Fibroblast of lung (primary cell): ENCODE results near the gene VPS54. TPM values are rescaled to one million over a fixed set of nuclear protein-coding genes. Genes with fewer than 3 reads are reported as not detected.

Source experiments
- DNase-seq, 2 donors: peaks; one replicate each; pipeline versions ENCODE4 v3.0.0 to v3.0.0-alpha.2; 2010; ENCODE audit warnings: low read depth in 2 of 2
- H2AFZ ChIP-seq: 2 replicates; pipeline ENCODE4 v1.5.1; 2012; ENCODE audit warnings: low read length, control low read depth, inconsistent platforms
- H3K27ac ChIP-seq: 2 replicates; pipeline ENCODE4 v1.5.1; 2011; ENCODE audit warnings: low read length, control low read depth; ENCODE audit not compliant: insufficient read depth
- H3K27me3 ChIP-seq: 2 replicates; pipeline ENCODE4 v1.5.1; 2011; ENCODE audit warnings: mild to moderate bottlenecking, low read length; ENCODE audit not compliant: control insufficient read depth, insufficient read depth
- H3K36me3 ChIP-seq: 2 replicates; pipeline ENCODE4 v1.5.1; 2011; ENCODE audit warnings: low read length; ENCODE audit not compliant: control insufficient read depth, insufficient read depth
- H3K4me1 ChIP-seq: 2 replicates; pipeline ENCODE4 v1.5.1; 2011; ENCODE audit warnings: low read length; ENCODE audit not compliant: control insufficient read depth, insufficient read depth; ENCODE audit errors: extremely low read depth
- H3K4me2 ChIP-seq: 2 replicates; pipeline ENCODE4 v1.5.1; 2011; ENCODE audit warnings: low read length, control low read depth; ENCODE audit not compliant: insufficient read depth; ENCODE audit errors: extremely low read depth
- H3K4me3 ChIP-seq, 4 experiments: fragments of 200-600 bp in 1 of 4; sonication (generic) in 1 of 4; replicated peaks in 1 of 4; 2 replicates each; pipeline ENCODE4 v1.5.1; 2011 to 2016; ENCODE audit warnings: low read length in 4 of 4, low read depth in 3 of 4, mild to moderate bottlenecking in 3 of 4, control low read depth in 2 of 4, inconsistent platforms in 1 of 4, mixed read lengths in 1 of 4; ENCODE audit not compliant: insufficient read depth in 1 of 4; ENCODE audit errors: control extremely low read depth in 1 of 4
- H3K79me2 ChIP-seq: 2 replicates; pipeline ENCODE4 v1.5.1; 2012; ENCODE audit warnings: mild to moderate bottlenecking, low read length, inconsistent platforms; ENCODE audit not compliant: control insufficient read depth, insufficient read depth
- H3K9ac ChIP-seq: 2 replicates; pipeline ENCODE4 v1.5.1; 2011; ENCODE audit warnings: mild to moderate bottlenecking, low read length, control low read depth; ENCODE audit not compliant: insufficient read depth
- H3K9me3 ChIP-seq: 2 replicates; pipeline ENCODE4 v1.5.1; 2012; ENCODE audit warnings: low read depth, low read length; ENCODE audit not compliant: control insufficient read depth, insufficient read depth
- H4K20me1 ChIP-seq: 2 replicates; pipeline ENCODE4 v1.5.1; 2011; ENCODE audit warnings: low read length; ENCODE audit not compliant: control insufficient read depth, insufficient read depth; ENCODE audit errors: extremely low read depth
- CTCF ChIP-seq, 2 donors: IDR thresholded peaks in 1 of 2; conservative IDR thresholded peaks in 1 of 2; 1 replicate in 1 of 2; 2 replicates in 1 of 2; pipeline ENCODE4 v1.5.1; 2011 to 2012; ENCODE audit warnings: low read length in 2 of 2, control low read depth in 1 of 2, inconsistent platforms in 1 of 2, low read depth in 1 of 2, mild to moderate bottlenecking in 1 of 2
- EZH2 ChIP-seq: IDR thresholded peaks from 2 replicates; pipeline ENCODE4 v1.5.1; 2012; ENCODE audit warnings: low read length, control low read depth, mild to moderate bottlenecking; ENCODE audit errors: missing control alignments
- polyA plus RNA-seq, 2 donors: library from polyadenylated mRNA; depleted of rRNA in 1 of 2; stranded (reverse) in 1 of 2; unstranded in 1 of 2; fragments of >200 nt; gene quantifications; 2 replicates each; pipeline ENCODE4 v1.2.1, GENCODE V29; 2011 to 2012; ENCODE audit warnings: missing spikeins in 1 of 2
- total RNA-seq: library from RNA; depleted of rRNA; stranded (reverse); fragments of >200 nt; gene quantifications from 2 replicates; pipeline ENCODE4 v1.2.1, GENCODE V29; 2014

Gene VPS54
- total and polyA plus RNA-seq, 2 donors (not counting 1 experiment from before 2014, with no cell fraction given) = 18.4 to 29.7 TPM

DNA sequence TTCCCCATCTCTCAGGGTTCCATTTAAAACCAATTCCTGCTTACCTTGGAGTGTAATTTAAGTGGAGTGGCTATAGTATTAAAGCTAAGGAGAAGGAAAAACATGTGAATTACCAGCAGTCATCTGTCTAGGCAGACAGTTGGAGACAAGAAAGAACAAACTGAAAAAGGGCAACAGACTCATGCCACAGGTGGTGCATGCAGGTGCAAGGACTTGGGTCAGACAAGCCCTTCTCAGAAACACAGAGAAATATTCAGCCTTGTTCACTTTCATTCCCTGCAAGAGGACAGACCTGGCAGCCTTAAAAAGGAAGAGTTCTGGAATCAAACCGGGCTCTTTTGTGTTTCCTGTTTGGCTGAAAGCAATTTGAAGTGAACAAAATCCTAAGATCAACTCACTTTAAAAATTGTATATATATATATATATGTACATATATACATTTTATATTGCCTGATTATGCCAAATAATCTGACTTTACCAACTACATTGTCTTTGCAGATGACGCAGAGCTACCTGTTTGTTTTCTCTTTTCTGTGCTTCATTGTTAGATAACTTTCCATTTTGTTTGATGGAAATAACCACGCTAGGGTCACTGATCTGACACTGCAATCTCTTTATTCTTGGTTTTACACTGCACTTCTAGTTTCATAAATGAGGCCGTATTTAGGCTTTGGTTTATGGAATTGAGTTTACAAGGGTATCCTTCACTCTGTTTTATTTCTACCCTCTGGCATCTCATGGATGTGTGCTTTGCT is 35.1 kb upstream of the VPS54 start:
- Histone ChIP-seq H3K4me2 (no peak overlapping the region), H4K20me1 (no peaks in the 10 kb centered on the region), H3K9me3 (no peaks in the 10 kb centered on the region), H3K4me1 (no peaks in the 10 kb centered on the region), H3K27me3 (no peaks in the 10 kb centered on the region), H3K9ac (no peak overlapping the region), H3K79me2 (no peaks in the 10 kb centered on the region), H3K36me3 (no peaks in the 10 kb centered on the region), H2AFZ (no peak overlapping the region), H3K27ac (no peak overlapping the region), H3K4me3 (no peak overlapping the region)
- TF ChIP-seq EZH2 (no peak), CTCF (conservative IDR thresholded peaks at IDR 0.05 in 1 of 2, IDR thresholded peaks at IDR 0.05 in 1 of 2; ENCODE audit: low read depth in 1 of 2, low read length in 2 of 2) (no peak)
- no peak for DNase-seq

- Histone ChIP-seq H2AFZ (no peak overlapping the region), H3K4me1 (no peaks in the 10 kb centered on the region)
- TF ChIP-seq EZH2 = no peak
These were observed 33.4 kb upstream of the VPS54 start for GRCh38 chr2:64052463-64053241.

GRCh38 chr2:64049633-64050220 is 30.5 kb upstream of the VPS54 start:
- H3K27ac ChIP-seq = no peak overlapping the region

More at GRCh38 chr2:64052463-64053241, 33.4 kb upstream of the VPS54 start:
- Histone ChIP-seq H3K4me3 (no peak overlapping the region), H3K27me3 (no peaks in the 10 kb centered on the region), H3K4me2 (no peak overlapping the region), H4K20me1 (no peaks in the 10 kb centered on the region), H3K27ac (no peak overlapping the region), H3K36me3 (no peaks in the 10 kb centered on the region), H3K9me3 (no peaks in the 10 kb centered on the region), H3K9ac (no peak overlapping the region), H3K79me2 (no peaks in the 10 kb centered on the region)
- DNase-seq = peak in 1 of 2 donors; percentile 3

More at GRCh38 chr2:64049633-64050220, 30.5 kb upstream of the VPS54 start:
- H3K9me3 ChIP-seq = no peaks in the 10 kb centered on the region
- H2AFZ ChIP-seq = peak overlapping the region; percentile 69
- H3K4me3 ChIP-seq = no peak overlapping the region
- DNase-seq = peak; percentile 51 to 80
- peak; percentile 93 to 94 for TF ChIP-seq CTCF (conservative IDR thresholded peaks at IDR 0.05 in 1 of 2, IDR thresholded peaks at IDR 0.05 in 1 of 2; ENCODE audit: low read depth in 1 of 2, low read length in 2 of 2)
- no peak for TF ChIP-seq EZH2
- no peaks in the 10 kb centered on the region for H3K4me1 ChIP-seq
- no peaks in the 10 kb centered on the region for H4K20me1 ChIP-seq
- no peak overlapping the region for H3K9ac ChIP-seq
- H3K4me2 ChIP-seq = no peak overlapping the region
- H3K36me3 ChIP-seq = no peaks in the 10 kb centered on the region
- H3K27me3 ChIP-seq = no peaks in the 10 kb centered on the region
- H3K79me2 ChIP-seq = no peaks in the 10 kb centered on the region
